Skin of body (tissue), 2 donors: ENCODE measurements around the gene LYPD6. TPM values are rescaled to one million over a fixed set of nuclear protein-coding genes. Genes with fewer than 3 reads are reported as not detected.
A peak's percentile ranks its signal among the peaks of the same experiment; 100 is the strongest.

Source experiments
- DNase-seq: peaks from one replicate; lab custom pipeline; 2025; lab: John Stamatoyannopoulos, UW
- total RNA-seq: library from RNA; depleted of rRNA; stranded (reverse); fragments of >200 nt; gene quantifications from one replicate; pipeline ENCODE4 v1.2.3, GENCODE V29; 2014

The LYPD6 gene
- total RNA-seq, 1 donor from 2014 or later = 5.1 TPM

GRCh38 chr2:149400997-149401396 is 70.6 kb downstream of the LYPD6 start:
- DNase-seq = no peak

GRCh38 chr2:149409506-149409905 is 79.1 kb downstream of the LYPD6 start:
- no peak for DNase-seq

GRCh38 chr2:149410701-149411484 is 80.5 kb downstream of the LYPD6 start:
- peak; percentile 77 for DNase-seq

GRCh38 chr2:149413487-149413886 is 83.1 kb downstream of the LYPD6 start:
- DNase-seq = no peak

- DNase-seq = no peak
These were observed 84.7 kb downstream of the LYPD6 start for GRCh38 chr2:149415086-149415485.

- DNase-seq = no peak
These were observed 87.7 kb downstream of the LYPD6 start for GRCh38 chr2:149418065-149418464.

GRCh38 chr2:149420053-149420963 is 89.9 kb downstream of the LYPD6 start:
- no peak for DNase-seq

- no peak for DNase-seq
These were observed 91.4 kb downstream of the LYPD6 start for GRCh38 chr2:149421791-149422190.

- peak; percentile 20 for DNase-seq
These were observed 92.1 kb downstream of the LYPD6 start for GRCh38 chr2:149422337-149422990.

GRCh38 chr2:149422991-149423338 is 92.6 kb downstream of the LYPD6 start:
- DNase-seq = no peak

GRCh38 chr2:149423630-149424029 is 93.2 kb downstream of the LYPD6 start:
- no peak for DNase-seq

- no peak for DNase-seq
These were observed 97.0 kb downstream of the LYPD6 start for GRCh38 chr2:149427387-149427786.

GRCh38 chr2:149428783-149429182 is 98.4 kb downstream of the LYPD6 start:
- no peak for DNase-seq

- DNase-seq = no peak
These were observed 100.7 kb downstream of the LYPD6 start for GRCh38 chr2:149430743-149431736.

- no peak for DNase-seq
These were observed 108.1 kb downstream of the LYPD6 start for GRCh38 chr2:149438330-149438960.

- DNase-seq = no peak
These were observed 110.9 kb downstream of the LYPD6 start for GRCh38 chr2:149441255-149441654.

GRCh38 chr2:149442346-149442745 is 112.0 kb downstream of the LYPD6 start:
- DNase-seq = no peak

GRCh38 chr2:149443150-149443549 is 112.8 kb downstream of the LYPD6 start:
- DNase-seq = no peak

- DNase-seq = no peak
These were observed 116.4 kb downstream of the LYPD6 start for GRCh38 chr2:149446748-149447147.

- DNase-seq = no peak
These were observed 117.9 kb downstream of the LYPD6 start for GRCh38 chr2:149448315-149448714.
